WTC11 (cell line): ENCODE measurements around the gene MRPL37. TPM values are rescaled to one million over a fixed set of nuclear protein-coding genes. Genes with fewer than 3 reads are reported as not detected.
A peak's percentile ranks its signal among the peaks of the same experiment; 100 is the strongest.

Source experiments
- ATAC-seq: fragments of 200-7000 bp; cut with Tn5 transposase; 2 replicates; pipeline ENCODE4 v1.10.0; 2021; ENCODE audit warnings: mild to moderate bottlenecking, moderate library complexity
- CTCF ChIA-PET: fragments of 300-600 bp; sonication (Branson Sonifier 250); formaldehyde crosslinking; loops from one replicate; lab custom pipeline; 2021; ENCODE audit warnings: antibody characterized with exemption; lab: Charles Lee
- POLR2A ChIA-PET: fragments of 350-600 bp; sonication (Branson Sonifier 250); formaldehyde crosslinking; loops from one replicate; lab custom pipeline; 2021; ENCODE audit warnings: antibody characterized with exemption; lab: Charles Lee
- DNase-seq: peaks from one replicate; pipeline ENCODE4 v3.0.0; 2021; ENCODE audit warnings: low spot score
- H3K27ac Mint-ChIP-seq: 2 replicates; pipeline ENCODE4 v1.8.0; 2021; ENCODE audit warnings: mixed read lengths
- H3K27me3 Mint-ChIP-seq: 2 replicates; pipeline ENCODE4 v1.8.0; 2021; ENCODE audit warnings: low read depth, mild to moderate bottlenecking, moderate library complexity, mixed read lengths
- H3K36me3 Mint-ChIP-seq: 2 replicates; pipeline ENCODE4 v1.8.0; 2021; ENCODE audit warnings: mixed read lengths
- H3K4me1 Mint-ChIP-seq: 2 replicates; pipeline ENCODE4 v1.8.0; 2022; ENCODE audit warnings: mixed read lengths
- H3K4me3 Mint-ChIP-seq: 2 replicates; pipeline ENCODE4 v1.8.0; 2021; ENCODE audit warnings: mild to moderate bottlenecking, moderate library complexity, mixed read lengths
- H3K9me3 Mint-ChIP-seq: 2 replicates; pipeline ENCODE4 v1.8.0; 2021; ENCODE audit warnings: mixed read lengths
- CBFB ChIP-seq: sonication (generic); formaldehyde crosslinking; IDR thresholded peaks from 2 replicates; pipeline ENCODE4 v1.8.1; 2022; ENCODE audit warnings: mild to moderate bottlenecking, low read depth, missing genetic modification reagents
- E2F4 ChIP-seq: sonication (generic); formaldehyde crosslinking; IDR thresholded peaks from 2 replicates; pipeline ENCODE4 v1.8.1; 2022; ENCODE audit warnings: low read depth, mild to moderate bottlenecking, moderate library complexity, missing genetic modification reagents, borderline replicate concordance
- E2F5 ChIP-seq: sonication (generic); formaldehyde crosslinking; IDR thresholded peaks from 2 replicates; pipeline ENCODE4 v1.8.1; 2022; ENCODE audit warnings: mild to moderate bottlenecking, moderate library complexity, missing genetic modification reagents
- ESRRA ChIP-seq: sonication (generic); formaldehyde crosslinking; IDR thresholded peaks from 2 replicates; pipeline ENCODE4 v1.8.1; 2022; ENCODE audit warnings: mild to moderate bottlenecking, missing genetic modification reagents, borderline replicate concordance
- IRF1 ChIP-seq: sonication (generic); formaldehyde crosslinking; IDR thresholded peaks from 2 replicates; pipeline ENCODE4 v1.8.0; 2023; ENCODE audit warnings: missing genetic modification reagents
- IRF2 ChIP-seq: sonication (generic); formaldehyde crosslinking; IDR thresholded peaks from 2 replicates; pipeline ENCODE4 v1.8.0; 2022; ENCODE audit warnings: low read depth, missing genetic modification reagents, borderline replicate concordance
- JAZF1 ChIP-seq: fragments of 250-450 bp; sonication (Bioruptor Pico); IDR thresholded peaks from 2 replicates; pipeline ENCODE4 v1.9.0; 2021; ENCODE audit warnings: moderate library complexity, mild to moderate bottlenecking, inconsistent platforms
- MLX ChIP-seq: sonication (generic); formaldehyde crosslinking; IDR thresholded peaks from 2 replicates; pipeline ENCODE4 v1.8.1; 2023; ENCODE audit warnings: mild to moderate bottlenecking, missing genetic modification reagents, moderate library complexity
- NFE2L1 ChIP-seq: sonication (generic); formaldehyde crosslinking; IDR thresholded peaks from 2 replicates; pipeline ENCODE4 v1.8.1; 2023; ENCODE audit warnings: missing genetic modification reagents
- NR1H2 ChIP-seq: sonication (generic); formaldehyde crosslinking; IDR thresholded peaks from 2 replicates; pipeline ENCODE4 v1.9.0; 2021; ENCODE audit warnings: mild to moderate bottlenecking, moderate library complexity, missing genetic modification reagents
- NR3C1 ChIP-seq: sonication (generic); formaldehyde crosslinking; conservative IDR thresholded peaks from 2 replicates; pipeline ENCODE4 v1.8.1; 2023; ENCODE audit warnings: low read depth, mild to moderate bottlenecking, missing genetic modification reagents
- SMAD4 ChIP-seq: sonication (generic); formaldehyde crosslinking; IDR thresholded peaks from 2 replicates; pipeline ENCODE4 v1.8.0; 2022; ENCODE audit warnings: mild to moderate bottlenecking, missing genetic modification reagents
- STAT6 ChIP-seq: sonication (generic); formaldehyde crosslinking; conservative IDR thresholded peaks from 2 replicates; pipeline ENCODE4 v1.8.1; 2023; ENCODE audit warnings: mild to moderate bottlenecking, low read depth, missing genetic modification reagents, moderate library complexity
- TCF7 ChIP-seq: sonication (generic); formaldehyde crosslinking; IDR thresholded peaks from 2 replicates; pipeline ENCODE4 v1.8.0; 2022; ENCODE audit warnings: mild to moderate bottlenecking, low read depth, missing genetic modification reagents, moderate library complexity
- TEAD4 ChIP-seq: sonication (generic); formaldehyde crosslinking; IDR thresholded peaks from 2 replicates; pipeline ENCODE4 v1.8.0; 2022; ENCODE audit warnings: mild to moderate bottlenecking, missing genetic modification reagents
- ZNF219 ChIP-seq: sonication (generic); formaldehyde crosslinking; IDR thresholded peaks from 2 replicates; pipeline ENCODE4 v1.8.0; 2023; ENCODE audit warnings: missing genetic modification reagents, mild to moderate bottlenecking, borderline replicate concordance
- ZNF263 ChIP-seq: sonication (generic); formaldehyde crosslinking; IDR thresholded peaks from 2 replicates; pipeline ENCODE4 v1.8.1; 2022; ENCODE audit warnings: low read depth, mild to moderate bottlenecking, moderate library complexity, missing genetic modification reagents
- ZNF416 ChIP-seq: fragments of 250-450 bp; sonication (Bioruptor Pico); IDR thresholded peaks from 2 replicates; pipeline ENCODE4 v1.9.0; 2021; ENCODE audit warnings: mild to moderate bottlenecking, inconsistent platforms
- ZNF671 ChIP-seq: fragments of 250-450 bp; sonication (Bioruptor Pico); IDR thresholded peaks from 2 replicates; pipeline ENCODE4 v1.8.0; 2021; ENCODE audit warnings: mild to moderate bottlenecking
- ZSCAN18 ChIP-seq: fragments of 250-450 bp; sonication (Bioruptor Pico); IDR thresholded peaks from 2 replicates; pipeline ENCODE4 v2.1.2; 2022; ENCODE audit warnings: mild to moderate bottlenecking, moderate library complexity
- total RNA-seq: library from RNA; stranded (reverse); gene quantifications from 3 replicates; pipeline ENCODE4 v1.2.3, GENCODE V29; 2021

Gene MRPL37
- total RNA-seq, 1 experiment from 2014 or later: 143 TPM

- POLR2A ChIA-PET: interaction anchor here (1.1 kb wide), 1 partner anchor 187 kb away, joined by 4 read pairs; the partner anchor contains the start of gene SSBP3
- DNase-seq (no peak), ATAC-seq (no peak)
- no peaks in the 10 kb centered on the region for H3K9me3 Mint-ChIP-seq
- CTCF ChIA-PET: interaction anchor here (1.0 to 1.7 kb wide), 3 partner anchors 39 to 269 kb away, joined by 3 to 7 read pairs (median 6); no protein-coding TSS in a partner anchor
- H3K36me3 Mint-ChIP-seq: peaks cover 43% of the 10 kb centered on the region
- H3K27me3 Mint-ChIP-seq: no peaks in the 10 kb centered on the region
- TF ChIP-seq NR1H2 (CRISPR knock-in tag) (no peak), ZNF219 (CRISPR knock-in tag) (0 out of 2 replicates have a peak, but pooled peaks have one; percentile 20)
- TF ChIP-seq, all 79 proteins: peak for 1
- Mint-ChIP-seq H3K27ac (peak overlapping the region; percentile 70), H3K4me1 (peaks cover 16% of the 10 kb centered on the region), H3K4me3 (no peak overlapping the region)
These were observed 20.2 kb downstream of the MRPL37 start for GRCh38 chr1:54220004-54220811.

- peaks cover 21% of the 10 kb centered on the region for H3K4me1 Mint-ChIP-seq
- TF ChIP-seq MLX (CRISPR knock-in tag) (no peak), SMAD4 (no peak), STAT6 (CRISPR knock-in tag) (no peak), TEAD4 (CRISPR knock-in tag) (no peak), JAZF1 (CRISPR knock-in tag) (no peak), ZNF416 (CRISPR knock-in tag) (no peak), ZNF671 (CRISPR knock-in tag) (no peak), CBFB (CRISPR knock-in tag) (no peak), NR3C1 (CRISPR knock-in tag) (no peak), IRF1 (CRISPR knock-in tag) (no peak), ZNF263 (no peak), ESRRA (CRISPR knock-in tag) (no peak), NFE2L1 (CRISPR knock-in tag) (no peak), E2F5 (CRISPR knock-in tag) (no peak), IRF2 (no peak), ZSCAN18 (no peak), TCF7 (CRISPR knock-in tag) (no peak), E2F4 (CRISPR knock-in tag) (no peak)
- no peak overlapping the region for H3K4me3 Mint-ChIP-seq
- DNase-seq (no peak), ATAC-seq (no peak)
- ChIA-PET CTCF (interaction anchor here (0.9 to 1.6 kb wide), 3 partner anchors 40 to 169 kb away, joined by 3 to 6 read pairs (median 3); no protein-coding TSS in a partner anchor), POLR2A (no interaction called here)
- H3K27ac Mint-ChIP-seq: peak overlapping the region; percentile 43; the same call in 1 of the 2 replicates
- H3K27me3 Mint-ChIP-seq: no peaks in the 10 kb centered on the region
- peaks cover 35% of the 10 kb centered on the region for H3K36me3 Mint-ChIP-seq
- H3K9me3 Mint-ChIP-seq: no peaks in the 10 kb centered on the region
These were observed 21.3 kb downstream of the MRPL37 start for GRCh38 chr1:54221113-54221834.
